ENCODE results near the gene TMTC1. TPM values are rescaled to one million over a fixed set of nuclear protein-coding genes. Genes with fewer than 3 reads are reported as not detected.
"Not testable (repeated sequence)": the region's sequence is repeated elsewhere in the genome, so short reads cannot be mapped to it uniquely, and the experiment has no call there.

Gene TMTC1
- total RNA-seq: not detected

DNA sequence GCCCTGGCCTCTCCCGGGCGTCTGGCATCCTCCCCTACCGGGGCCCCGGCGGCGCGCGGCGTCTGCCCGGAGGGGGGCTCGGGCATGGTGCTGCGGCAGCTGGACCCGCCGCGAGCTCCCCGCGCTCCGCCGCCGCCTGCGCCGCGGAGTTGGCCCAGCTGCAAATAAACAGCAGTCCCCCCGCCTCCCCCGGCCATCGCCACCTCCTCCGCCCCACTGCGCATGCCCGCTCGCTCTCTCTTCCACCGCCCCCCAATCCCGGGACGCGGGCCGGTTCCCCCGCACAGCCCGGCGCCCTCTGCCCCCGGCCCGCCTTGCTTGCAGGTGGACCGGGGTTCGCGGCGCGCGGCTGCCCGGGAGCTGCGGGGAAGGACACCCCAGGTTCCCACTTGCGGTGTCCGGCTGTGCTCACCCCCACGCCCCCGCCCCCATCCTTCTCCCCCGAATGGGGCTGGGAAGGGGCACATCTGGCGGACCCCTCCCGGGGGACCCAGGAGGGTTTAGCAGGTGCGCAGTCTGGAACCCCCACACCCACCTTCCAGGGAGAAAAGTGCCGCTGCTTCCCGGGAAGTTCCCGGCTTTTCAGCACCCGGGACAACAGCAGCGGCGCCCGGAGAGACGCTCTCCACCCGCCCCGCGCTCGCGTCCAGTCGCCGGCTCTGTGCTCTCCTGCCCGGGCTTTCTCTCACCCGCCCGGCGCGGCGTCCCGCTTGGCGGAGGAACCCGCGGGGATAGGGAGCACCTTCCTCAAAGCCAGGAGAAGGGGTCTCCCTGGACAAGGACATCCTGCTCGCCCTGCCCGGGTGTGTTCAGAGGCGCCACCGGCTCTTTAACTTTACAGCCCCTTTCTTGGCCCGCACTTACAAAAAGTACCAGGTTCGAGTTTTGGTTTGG lies at the start of gene TMTC1:
TSS of gene TMTC1 (minus strand) at position 170 of the 894 bp plus-strand sequence. CDS start 191 bp downstream, outside the sequence.
- peaks cover 45% of the 10 kb centered on the region for H3K27me3 Mint-ChIP-seq
- CTCF ChIA-PET: no interaction called here
- H3K27ac Mint-ChIP-seq: no peak within 1 kb of the TSS
- H3K4me3 Mint-ChIP-seq: no peak within 1 kb of the TSS
- POLR2A ChIA-PET: no interaction called here
- H3K9me3 Mint-ChIP-seq: no peaks in the 10 kb centered on the region
- no peak for DNase-seq
- peaks cover 5% of the 10 kb centered on the region for H3K4me1 Mint-ChIP-seq
- no peaks in the 10 kb centered on the region for H3K36me3 Mint-ChIP-seq (ENCODE audit: low read depth)

DNA sequence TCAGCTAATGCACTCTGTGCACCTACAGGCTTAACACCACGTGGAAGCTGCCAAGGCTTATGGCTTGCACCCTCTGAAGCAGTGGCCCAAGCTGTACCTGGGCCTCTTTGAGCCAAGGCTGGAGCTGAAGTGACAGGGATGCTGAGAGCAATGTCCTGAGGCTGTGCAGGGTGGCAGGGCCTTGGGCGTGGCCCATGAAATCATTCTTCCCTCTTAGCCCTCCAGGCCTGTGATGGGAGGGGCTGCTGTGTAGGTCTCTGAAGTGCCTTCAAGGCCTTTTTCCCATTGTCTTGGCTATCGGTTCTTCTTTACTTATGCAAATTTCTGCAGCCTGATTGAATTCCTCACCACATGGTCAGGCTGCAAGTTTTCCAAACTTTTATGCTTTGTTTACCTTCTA lies 47.4 kb upstream of the TMTC1 start:
- no peaks in the 10 kb centered on the region for H3K36me3 Mint-ChIP-seq (ENCODE audit: low read depth)
- H3K9me3 Mint-ChIP-seq: peaks cover 15% of the 10 kb centered on the region
- no peak overlapping the region for H3K4me3 Mint-ChIP-seq
- H3K27me3 Mint-ChIP-seq: no peaks in the 10 kb centered on the region
- POLR2A ChIA-PET: no interaction called here
- DNase-seq: no peak
- no peaks in the 10 kb centered on the region for H3K4me1 Mint-ChIP-seq
- CTCF ChIA-PET: no interaction called here
- H3K27ac Mint-ChIP-seq: no peak overlapping the region

DNA sequence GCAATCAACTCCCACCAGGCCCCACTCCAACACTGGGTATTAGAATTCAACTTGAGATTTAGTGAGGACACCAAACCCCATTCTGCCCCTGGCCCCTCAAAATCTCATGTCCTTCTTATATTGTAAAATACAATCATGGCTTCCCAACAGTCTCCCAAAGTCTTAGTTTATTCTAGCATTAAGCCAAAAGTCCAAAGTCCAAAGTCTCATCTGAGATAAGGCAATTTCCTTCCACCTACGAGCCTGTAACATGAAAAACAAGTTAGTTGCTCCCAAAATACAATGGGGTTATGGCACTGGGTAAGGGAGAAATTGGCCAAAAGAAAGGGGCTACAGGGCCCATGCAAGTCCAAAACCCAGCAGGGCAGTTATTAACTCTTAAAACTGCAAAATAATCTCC lies 46.6 kb upstream of the TMTC1 start:
- Mint-ChIP-seq H3K27me3 (no peaks in the 10 kb centered on the region), H3K4me1 (no peaks in the 10 kb centered on the region), H3K27ac (no peak overlapping the region), H3K9me3 (peaks cover 9% of the 10 kb centered on the region), H3K4me3 (no peak overlapping the region), H3K36me3 (ENCODE audit: low read depth) (no peaks in the 10 kb centered on the region)
- ChIA-PET POLR2A (no interaction called here), CTCF (no interaction called here)
- no peak for DNase-seq

DNA sequence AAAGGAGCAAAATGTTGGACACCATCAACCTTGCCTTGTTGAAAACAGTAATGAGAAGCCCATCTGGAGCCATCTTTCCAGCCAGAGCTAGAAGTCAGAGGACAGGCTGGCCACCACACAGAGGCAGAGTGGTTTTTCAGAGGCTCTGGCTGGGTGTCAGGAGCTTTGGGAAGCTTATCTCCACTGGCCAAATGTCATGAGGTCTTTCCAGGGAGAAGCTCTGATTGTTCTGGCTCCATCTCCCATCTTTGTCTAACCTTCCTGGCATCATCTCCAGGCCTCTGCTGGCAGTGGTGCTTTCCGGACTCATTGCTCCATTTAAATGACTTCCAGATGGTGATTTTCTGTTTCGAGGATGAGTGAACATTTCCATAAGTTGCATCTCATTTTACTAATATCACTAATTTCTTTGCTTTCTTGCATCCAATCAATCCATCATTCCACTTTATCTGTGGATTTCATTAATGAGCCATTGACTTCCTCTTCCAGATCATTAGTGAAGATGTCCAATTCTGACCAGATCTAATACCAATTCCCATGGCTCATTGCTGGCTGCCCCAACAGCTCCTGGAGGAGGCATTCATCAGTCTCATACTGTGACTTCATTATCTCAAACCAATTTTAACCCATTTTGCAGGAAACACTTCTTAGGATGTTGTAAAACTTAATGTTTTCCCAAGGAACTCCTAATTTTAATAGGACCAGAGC lies 35.3 kb upstream of the TMTC1 start:
- peaks cover 5% of the 10 kb centered on the region for H3K9me3 Mint-ChIP-seq
- no peaks in the 10 kb centered on the region for H3K4me1 Mint-ChIP-seq
- no peak overlapping the region for H3K27ac Mint-ChIP-seq
- no peak for DNase-seq
- no peak overlapping the region for H3K4me3 Mint-ChIP-seq
- no peaks in the 10 kb centered on the region for H3K27me3 Mint-ChIP-seq
- H3K36me3 Mint-ChIP-seq (ENCODE audit: low read depth): no peaks in the 10 kb centered on the region
- ChIA-PET CTCF (no interaction called here), POLR2A (no interaction called here)

DNA sequence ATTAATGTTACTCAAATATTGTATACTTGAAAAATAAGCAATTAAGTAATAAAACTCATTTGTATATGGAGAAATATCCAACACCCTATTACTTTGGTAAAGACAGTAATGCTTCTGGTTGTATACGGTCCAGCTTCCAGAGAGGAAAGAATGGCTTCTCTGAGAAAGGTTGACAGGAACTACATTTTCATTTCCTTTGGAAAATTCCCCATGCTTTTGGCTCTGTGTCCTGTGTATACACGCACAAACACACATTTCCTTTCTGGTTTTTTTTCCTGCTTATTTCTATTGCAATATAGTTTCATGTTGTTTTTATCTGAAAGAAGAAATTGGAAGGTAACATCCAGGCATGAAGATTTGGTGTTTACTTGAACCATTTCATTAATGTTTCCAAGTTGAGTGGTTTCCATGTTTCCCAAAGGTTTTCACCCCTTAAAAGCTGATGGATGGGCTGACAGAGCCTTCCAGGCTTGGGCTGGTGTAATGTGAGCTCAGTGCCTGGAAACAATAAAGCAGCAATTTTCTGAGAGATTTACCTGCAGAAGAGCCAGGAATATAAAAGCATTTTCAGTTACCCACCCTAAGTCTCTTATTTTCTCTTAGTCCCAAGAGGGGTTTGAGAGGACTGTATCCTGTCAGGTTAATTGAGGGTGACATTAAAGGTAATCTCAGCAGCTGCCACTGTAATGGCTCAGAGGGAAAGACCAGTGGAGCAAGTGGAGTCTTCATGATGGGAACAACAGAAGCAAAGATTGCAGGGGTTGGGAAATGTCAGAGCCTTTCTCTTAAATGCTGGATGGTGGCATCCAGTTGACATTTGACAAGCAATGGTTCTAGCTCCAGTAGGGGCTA lies 33.4 kb upstream of the TMTC1 start:
- Mint-ChIP-seq H3K27ac (no peak overlapping the region), H3K27me3 (no peaks in the 10 kb centered on the region)

DNA sequence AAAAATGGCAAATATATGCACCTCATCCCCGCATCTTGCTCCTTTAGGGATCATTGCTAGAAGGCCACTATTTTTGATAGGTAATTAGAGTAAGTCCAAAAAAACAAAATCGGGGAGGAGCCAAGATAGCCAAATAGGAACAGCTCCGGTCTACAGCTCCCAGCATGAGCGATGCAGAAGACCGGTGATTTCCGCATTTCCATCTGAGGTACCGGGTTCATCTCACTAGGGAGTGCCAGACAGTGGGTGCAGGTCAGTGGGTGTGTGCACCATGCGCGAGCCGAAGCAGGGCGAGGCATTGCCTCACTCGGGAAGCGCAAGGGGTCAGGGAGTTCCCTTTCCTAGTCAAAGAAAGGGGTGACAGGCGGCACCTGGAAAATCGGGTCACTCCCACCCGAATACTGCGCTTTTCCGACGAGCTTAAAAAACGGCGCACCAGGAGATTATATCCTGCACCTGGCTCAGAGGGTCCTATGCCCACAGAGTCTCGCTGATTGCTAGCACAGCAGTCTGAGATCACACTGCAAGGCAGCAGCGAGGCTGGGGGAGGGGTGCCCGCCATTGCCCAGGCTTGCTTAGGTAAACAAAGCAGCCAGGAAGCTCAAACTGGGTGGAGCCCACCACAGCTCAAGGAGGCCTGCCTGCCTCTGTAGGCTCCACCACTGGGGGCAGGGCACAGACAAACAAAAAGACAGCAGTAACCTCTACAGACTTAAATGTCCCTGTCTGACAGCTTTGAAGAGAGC lies 26.0 kb upstream of the TMTC1 start:
- H3K9me3 Mint-ChIP-seq; CTCF ChIA-PET; H3K4me3 Mint-ChIP-seq; DNase-seq; H3K27me3 Mint-ChIP-seq; H3K27ac Mint-ChIP-seq; H3K36me3 Mint-ChIP-seq (ENCODE audit: low read depth); H3K4me1 Mint-ChIP-seq: not testable (repeated sequence)
- POLR2A ChIA-PET: interaction anchor here (0.6 kb wide), 1 partner anchor 93 kb away, joined by 3 read pairs; no protein-coding TSS in a partner anchor

More for the DNA sequence above, 33.4 kb upstream of the TMTC1 start:
- Mint-ChIP-seq H3K9me3 (peaks cover 5% of the 10 kb centered on the region), H3K4me3 (no peak overlapping the region), H3K4me1 (no peaks in the 10 kb centered on the region), H3K36me3 (ENCODE audit: low read depth) (no peaks in the 10 kb centered on the region)
- no peak for DNase-seq
- ChIA-PET CTCF (no interaction called here), POLR2A (no interaction called here)

DNA sequence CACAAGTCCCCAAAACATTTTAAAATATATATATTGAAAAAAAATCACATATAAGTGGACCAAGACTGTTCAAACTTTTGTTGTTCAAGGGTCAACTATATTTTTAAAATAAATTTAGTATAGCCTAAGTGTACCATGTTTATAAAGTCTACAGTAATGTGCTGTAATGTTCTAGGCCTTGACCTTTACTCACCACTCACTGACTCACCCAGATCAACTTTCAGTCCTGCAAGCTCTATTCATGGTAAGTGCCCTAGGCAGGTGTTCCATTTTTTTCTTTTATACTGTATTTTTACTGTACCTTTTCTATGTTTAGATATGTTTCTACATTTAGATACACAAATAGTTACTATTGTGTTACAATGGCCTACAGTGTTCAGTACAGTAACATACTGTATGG lies 23.4 kb upstream of the TMTC1 start:
- no peak overlapping the region for H3K27ac Mint-ChIP-seq

DNA sequence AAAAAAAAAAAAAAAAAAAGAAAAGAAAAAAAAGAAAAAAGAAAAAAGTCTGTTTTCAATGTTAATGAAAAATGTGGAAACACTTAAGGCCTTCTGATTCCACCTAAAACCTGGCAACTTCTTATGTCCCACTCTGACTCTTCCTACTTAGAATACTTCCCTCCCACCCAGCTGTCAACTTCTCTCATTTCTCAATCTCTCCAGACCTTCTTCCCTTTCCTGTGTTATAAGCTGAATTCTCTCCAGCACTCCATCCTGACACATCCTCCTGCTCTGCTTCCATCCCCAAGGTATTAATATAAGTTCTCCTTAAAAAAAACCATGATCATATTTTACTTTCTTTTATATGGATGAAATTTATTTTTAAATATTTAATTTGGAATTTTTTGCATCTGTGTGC lies 20.3 kb upstream of the TMTC1 start:
- CTCF ChIA-PET: interaction anchor here (0.6 kb wide), 1 partner anchor 1101 kb away, joined by 4 read pairs; no protein-coding TSS in a partner anchor

More for the DNA sequence above, 23.4 kb upstream of the TMTC1 start:
- no peaks in the 10 kb centered on the region for H3K9me3 Mint-ChIP-seq
- DNase-seq: no peak
- H3K4me3 Mint-ChIP-seq: no peak overlapping the region
- ChIA-PET POLR2A (no interaction called here), CTCF (interaction anchor here (0.8 kb wide), 1 partner anchor 88 kb away, joined by 3 read pairs; no protein-coding TSS in a partner anchor)
- H3K36me3 Mint-ChIP-seq (ENCODE audit: low read depth): no peaks in the 10 kb centered on the region
- H3K4me1 Mint-ChIP-seq: no peaks in the 10 kb centered on the region
- no peaks in the 10 kb centered on the region for H3K27me3 Mint-ChIP-seq

DNA sequence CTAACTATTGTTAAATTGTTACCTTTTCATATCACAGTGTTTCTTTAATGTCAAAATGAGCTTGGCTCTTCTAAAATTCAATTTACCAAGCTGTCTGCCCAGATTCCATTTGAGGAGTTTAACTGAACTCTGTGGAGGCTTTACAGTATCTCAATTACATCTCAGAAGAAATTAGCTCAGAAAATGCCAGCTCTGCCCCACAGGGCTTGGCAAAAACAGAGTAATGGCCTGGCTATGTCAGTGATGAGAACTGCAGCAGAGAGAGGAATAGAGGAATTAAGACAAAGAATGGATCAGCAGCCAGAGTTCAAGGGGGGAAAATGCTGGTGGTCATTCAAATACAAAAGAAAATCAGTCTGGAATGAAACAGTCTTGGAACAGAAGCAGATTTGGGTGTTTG lies 15.8 kb upstream of the TMTC1 start:
- no peaks in the 10 kb centered on the region for H3K9me3 Mint-ChIP-seq
- POLR2A ChIA-PET: no interaction called here
- H3K36me3 Mint-ChIP-seq (ENCODE audit: low read depth): no peaks in the 10 kb centered on the region
- H3K27ac Mint-ChIP-seq: no peak overlapping the region
- no peak overlapping the region for H3K4me3 Mint-ChIP-seq
- H3K27me3 Mint-ChIP-seq: no peaks in the 10 kb centered on the region
- no peak for DNase-seq
- H3K4me1 Mint-ChIP-seq: no peaks in the 10 kb centered on the region
- CTCF ChIA-PET: no interaction called here

More for the DNA sequence above, 20.3 kb upstream of the TMTC1 start:
- Mint-ChIP-seq H3K27ac (no peak overlapping the region), H3K4me3 (no peak overlapping the region), H3K4me1 (no peaks in the 10 kb centered on the region), H3K36me3 (ENCODE audit: low read depth) (no peaks in the 10 kb centered on the region), H3K9me3 (no peaks in the 10 kb centered on the region), H3K27me3 (no peaks in the 10 kb centered on the region)
- DNase-seq: no peak
- POLR2A ChIA-PET: no interaction called here

DNA sequence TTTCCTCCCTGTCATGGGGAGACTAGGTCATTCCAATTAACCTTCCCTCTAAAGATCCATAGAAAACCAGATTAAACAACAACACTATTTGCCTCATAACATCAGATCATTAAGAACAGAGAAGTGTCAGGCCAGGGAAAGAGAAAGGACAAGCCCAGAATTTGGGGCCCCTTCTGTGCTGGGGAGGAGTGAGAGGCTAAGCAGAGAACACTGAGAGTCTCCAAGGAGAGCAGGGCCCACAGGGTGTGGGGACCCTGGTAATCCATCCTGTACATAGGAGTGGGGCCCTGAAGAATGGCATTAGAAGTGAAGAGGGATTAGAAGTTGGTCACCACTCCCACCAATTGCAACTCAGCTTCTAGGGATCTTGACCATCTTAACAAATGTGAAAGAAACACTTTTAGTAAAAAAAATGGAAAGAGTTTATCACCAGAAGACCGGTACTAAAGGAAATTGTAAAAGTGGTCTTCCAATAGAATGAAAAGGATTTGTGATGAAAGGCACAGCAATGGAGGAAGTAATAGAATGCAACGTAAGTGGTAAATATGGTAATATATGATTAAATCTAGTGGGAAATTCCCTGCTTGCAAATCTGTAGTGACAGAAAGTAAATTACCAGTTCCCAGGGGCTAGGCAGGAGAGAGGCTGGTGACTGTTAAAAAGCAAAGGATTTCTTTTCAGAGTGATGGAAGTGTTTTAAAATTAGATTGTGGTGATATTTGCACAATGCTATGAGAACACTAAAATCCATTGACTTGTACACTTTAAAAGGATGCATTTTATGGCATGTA lies 14.0 kb upstream of the TMTC1 start:
- Mint-ChIP-seq H3K4me3 (no peak overlapping the region), H3K9me3 (peaks cover 6% of the 10 kb centered on the region), H3K4me1 (no peaks in the 10 kb centered on the region), H3K27me3 (no peaks in the 10 kb centered on the region), H3K36me3 (ENCODE audit: low read depth) (no peaks in the 10 kb centered on the region), H3K27ac (no peak overlapping the region)
- DNase-seq: no peak
- POLR2A ChIA-PET: no interaction called here
- CTCF ChIA-PET: no interaction called here

DNA sequence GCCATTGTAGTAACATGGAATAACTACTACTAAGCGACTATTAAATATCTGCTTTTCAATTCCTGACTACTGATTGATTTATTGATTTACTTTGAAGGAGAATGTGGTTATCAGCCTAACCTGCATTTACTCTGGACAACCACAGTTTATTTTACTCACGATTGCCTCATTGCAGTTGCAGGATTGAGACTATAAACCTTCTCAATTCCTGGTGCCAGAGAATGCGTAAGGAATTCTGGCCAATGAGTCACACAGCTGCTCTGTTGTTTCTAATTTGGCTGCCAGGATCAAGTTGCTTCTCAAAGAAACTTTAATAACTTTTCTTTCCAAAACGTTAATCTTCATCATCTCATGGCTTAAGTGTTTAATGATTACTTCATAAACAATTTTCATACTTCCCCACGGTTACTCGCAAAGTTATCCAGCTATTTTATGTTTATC lies 13.1 kb upstream of the TMTC1 start:
- CTCF ChIA-PET: interaction anchor here (0.6 kb wide), 1 partner anchor 52 kb away, joined by 3 read pairs; no protein-coding TSS in a partner anchor
- no peaks in the 10 kb centered on the region for H3K4me1 Mint-ChIP-seq
- no peak overlapping the region for H3K4me3 Mint-ChIP-seq
- POLR2A ChIA-PET: no interaction called here
- no peak overlapping the region for H3K27ac Mint-ChIP-seq
- H3K27me3 Mint-ChIP-seq: no peaks in the 10 kb centered on the region
- peaks cover 6% of the 10 kb centered on the region for H3K9me3 Mint-ChIP-seq
- no peaks in the 10 kb centered on the region for H3K36me3 Mint-ChIP-seq (ENCODE audit: low read depth)
- no peak for DNase-seq

DNA sequence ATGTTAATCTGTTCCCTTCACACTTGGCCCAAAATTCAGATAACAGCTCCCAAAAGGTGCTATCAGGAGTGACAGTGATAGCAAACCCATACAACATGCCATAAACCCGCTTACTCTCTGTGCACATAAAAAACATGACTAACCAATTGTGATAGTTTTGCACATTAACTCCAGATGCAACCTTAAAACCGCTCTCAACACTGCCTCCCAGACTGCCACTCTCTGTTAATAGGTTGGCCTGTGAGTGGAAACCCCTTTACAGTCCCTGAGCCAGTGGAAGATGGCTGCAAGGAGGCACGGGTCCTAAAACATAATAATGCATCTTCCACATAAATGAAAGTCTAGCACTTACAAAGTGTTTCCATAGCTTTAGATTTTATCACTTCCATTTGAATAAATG lies 12.0 kb upstream of the TMTC1 start:
- ChIA-PET CTCF (interaction anchor here (0.5 kb wide), 1 partner anchor 516 kb away, joined by 3 read pairs; no protein-coding TSS in a partner anchor), POLR2A (no interaction called here)
- peaks cover 7% of the 10 kb centered on the region for H3K9me3 Mint-ChIP-seq
- no peak overlapping the region for H3K27ac Mint-ChIP-seq
- no peaks in the 10 kb centered on the region for H3K27me3 Mint-ChIP-seq
- no peak overlapping the region for H3K4me3 Mint-ChIP-seq
- no peaks in the 10 kb centered on the region for H3K4me1 Mint-ChIP-seq
- no peak for DNase-seq
- no peaks in the 10 kb centered on the region for H3K36me3 Mint-ChIP-seq (ENCODE audit: low read depth)
